OCI-LY1 (cell line): ENCODE results near the gene SNED1.

Experiments used
- H2AFZ ChIP-seq: fragments of 200-600 bp; sonication (generic), shearing (Covaris generic); 2 replicates; pipeline ENCODE4 v1.6.0; 2014; ENCODE audit warnings: antibody characterized with exemption, mild to moderate bottlenecking, low read length
- H3F3A ChIP-seq: fragments of 200-600 bp; sonication (generic), shearing (Covaris generic); 2 replicates; pipeline ENCODE4 v1.6.0; 2014; ENCODE audit warnings: mild to moderate bottlenecking, antibody characterized with exemption, low read length, moderate library complexity; ENCODE audit not compliant: insufficient read depth
- H3K27ac ChIP-seq: fragments of 200-600 bp; sonication (generic); 2 replicates; pipeline ENCODE4 v1.5.1; 2014; ENCODE audit warnings: low read length, mixed run types, mild to moderate bottlenecking, low read depth; ENCODE audit not compliant: poor library complexity, severe bottlenecking
- H3K27me3 ChIP-seq: fragments of 200-600 bp; sonication (generic); 2 replicates; pipeline ENCODE4 v1.6.0; 2014; ENCODE audit warnings: antibody characterized with exemption, mild to moderate bottlenecking, low read length, moderate library complexity; ENCODE audit not compliant: insufficient read depth
- H3K36me3 ChIP-seq: fragments of 200-600 bp; sonication (generic); 2 replicates; pipeline ENCODE4 v1.6.1; 2014; ENCODE audit warnings: mild to moderate bottlenecking, antibody characterized with exemption, low read length, moderate library complexity, mixed read lengths; ENCODE audit not compliant: insufficient read depth
- H3K4me1 ChIP-seq: fragments of 200-600 bp; sonication (generic); 2 replicates; pipeline ENCODE4 v1.5.1; 2014; ENCODE audit warnings: mild to moderate bottlenecking, low read length, moderate library complexity; ENCODE audit not compliant: insufficient read depth, severe bottlenecking
- H3K4me2 ChIP-seq: fragments of 200-600 bp; sonication (generic), shearing (Covaris generic); 2 replicates; pipeline ENCODE4 v1.6.1; 2014; ENCODE audit warnings: low read length
- H3K4me3 ChIP-seq: fragments of 200-600 bp; sonication (generic); 2 replicates; pipeline ENCODE4 v1.5.1; 2014; ENCODE audit warnings: low read length, low read depth, mild to moderate bottlenecking, mixed read lengths; ENCODE audit not compliant: poor library complexity, severe bottlenecking
- H3K79me2 ChIP-seq: fragments of 200-600 bp; shearing (Covaris generic); 2 replicates; pipeline ENCODE4 v1.6.1; 2016; ENCODE audit warnings: mixed run types, low read length, mixed read lengths; ENCODE audit not compliant: insufficient read depth
- H3K9ac ChIP-seq: fragments of 200-600 bp; sonication (generic), shearing (Covaris generic); 2 replicates; pipeline ENCODE4 v1.6.1; 2014; ENCODE audit warnings: mild to moderate bottlenecking, low read length, mixed read lengths
- H3K9me2 ChIP-seq: fragments of 200-600 bp; sonication (generic), shearing (Covaris generic); 2 replicates; pipeline ENCODE4 v1.6.1; 2014; ENCODE audit warnings: low read depth, mild to moderate bottlenecking, low read length, mixed read lengths
- H3K9me3 ChIP-seq: fragments of 200-600 bp; shearing (Covaris generic); 2 replicates; pipeline ENCODE4 v1.6.1; 2014; ENCODE audit warnings: low read length, mixed read lengths
- H4K20me1 ChIP-seq: fragments of 200-600 bp; sonication (generic), shearing (Covaris generic); 2 replicates; pipeline ENCODE4 v1.6.0; 2016; ENCODE audit warnings: mild to moderate bottlenecking, low read length; ENCODE audit not compliant: insufficient read depth
- EZH2 ChIP-seq: fragments of 200-600 bp; sonication (generic), shearing (Covaris generic); IDR thresholded peaks from 2 replicates; pipeline ENCODE4 v1.8.0; 2017; ENCODE audit warnings: borderline replicate concordance, mixed run types, mild to moderate bottlenecking, antibody characterized with exemption, low read length, moderate library complexity, mixed read lengths
- TF ChIP-seq, protein P1 (sequence below): fragments of 200-600 bp; sonication (generic), shearing (Covaris generic); IDR thresholded peaks from 2 replicates; pipeline ENCODE4 v1.5.1; 2017; ENCODE audit warnings: mild to moderate bottlenecking, antibody characterized with exemption, low read length, moderate library complexity, mixed read lengths

The SNED1 gene

DNA sequence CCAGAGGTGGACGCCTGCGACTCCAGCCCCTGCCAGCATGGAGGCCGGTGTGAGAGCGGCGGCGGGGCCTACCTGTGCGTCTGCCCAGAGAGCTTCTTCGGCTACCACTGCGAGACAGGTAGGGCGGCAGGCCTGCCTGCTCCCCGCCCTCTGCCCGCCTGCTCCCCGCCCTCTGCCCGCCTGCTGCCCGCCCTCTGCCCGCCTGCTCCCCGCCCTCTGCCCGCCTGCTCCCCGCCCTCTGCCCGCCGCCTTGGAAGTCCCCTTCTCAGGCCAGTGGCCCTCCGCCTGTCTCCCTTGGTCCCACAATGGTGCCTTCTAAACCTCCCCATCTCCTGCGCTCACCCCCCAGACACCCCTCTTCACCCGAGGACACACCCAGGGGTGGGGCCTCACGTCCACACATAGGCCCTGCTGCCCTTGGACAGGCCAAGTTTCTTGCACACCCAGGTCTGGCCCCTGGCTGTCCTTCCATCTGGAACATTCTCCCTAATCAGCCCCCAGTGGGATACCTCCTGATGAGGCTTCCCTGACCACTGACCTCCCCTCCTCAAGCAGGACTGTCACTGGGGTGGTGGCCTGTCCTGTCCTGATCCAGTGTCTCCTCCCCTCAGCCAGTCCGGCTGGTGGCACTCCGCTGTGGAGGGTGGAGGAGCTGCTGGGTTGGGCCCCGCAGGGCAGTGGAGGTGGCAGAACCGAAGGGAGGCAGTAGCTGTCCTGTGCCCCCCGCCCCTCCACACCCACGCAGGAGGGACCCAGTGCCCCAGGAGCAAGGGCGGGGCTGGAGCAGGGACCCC is 65.8 kb downstream of the SNED1 start:
- Histone ChIP-seq H3K4me3 (no peak overlapping the region), H3K4me1 (no peaks in the 10 kb centered on the region), H3K9ac (no peak overlapping the region)

DNA sequence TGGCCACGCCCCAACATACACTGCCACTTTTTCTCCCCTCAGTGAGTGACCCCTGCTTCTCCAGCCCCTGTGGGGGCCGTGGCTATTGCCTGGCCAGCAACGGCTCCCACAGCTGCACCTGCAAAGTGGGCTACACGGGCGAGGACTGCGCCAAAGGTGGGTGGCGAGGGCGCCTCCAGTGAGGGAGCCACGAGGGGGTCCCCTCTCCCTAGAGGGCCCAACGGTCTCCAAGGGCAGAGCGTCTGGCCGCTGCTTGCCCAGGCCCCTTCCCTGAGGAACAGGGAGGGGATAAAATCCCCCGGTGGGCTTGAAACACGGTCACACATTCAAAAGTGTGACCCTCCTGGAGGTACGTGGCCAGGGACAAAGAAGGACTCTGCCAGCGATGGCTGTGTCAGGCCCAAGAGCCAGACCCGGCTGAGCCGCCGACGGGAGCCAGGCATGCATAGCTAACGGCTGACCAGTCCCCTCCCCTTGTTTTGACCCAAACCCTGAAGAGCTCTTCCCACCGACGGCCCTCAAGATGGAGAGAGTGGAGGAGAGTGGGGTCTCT is 66.5 kb downstream of the SNED1 start:
- no peaks in the 10 kb centered on the region for H3K27me3 ChIP-seq

More for the DNA sequence above, 65.8 kb downstream of the SNED1 start:
- Histone ChIP-seq H3K27me3 (no peaks in the 10 kb centered on the region), H4K20me1 (no peaks in the 10 kb centered on the region), H3K9me2 (no peaks in the 10 kb centered on the region), H3K4me2 (peak overlapping the region; percentile 22; the same call in 1 of the 2 replicates), H3K27ac (no peak overlapping the region), H3K9me3 (no peaks in the 10 kb centered on the region), H2AFZ (no peak overlapping the region), H3F3A (0 out of 2 replicates have a peak, but pooled peaks cover 4% of the 10 kb centered on the region), H3K79me2 (no peaks in the 10 kb centered on the region), H3K36me3 (no peaks in the 10 kb centered on the region)
- TF ChIP-seq, protein P1, sequence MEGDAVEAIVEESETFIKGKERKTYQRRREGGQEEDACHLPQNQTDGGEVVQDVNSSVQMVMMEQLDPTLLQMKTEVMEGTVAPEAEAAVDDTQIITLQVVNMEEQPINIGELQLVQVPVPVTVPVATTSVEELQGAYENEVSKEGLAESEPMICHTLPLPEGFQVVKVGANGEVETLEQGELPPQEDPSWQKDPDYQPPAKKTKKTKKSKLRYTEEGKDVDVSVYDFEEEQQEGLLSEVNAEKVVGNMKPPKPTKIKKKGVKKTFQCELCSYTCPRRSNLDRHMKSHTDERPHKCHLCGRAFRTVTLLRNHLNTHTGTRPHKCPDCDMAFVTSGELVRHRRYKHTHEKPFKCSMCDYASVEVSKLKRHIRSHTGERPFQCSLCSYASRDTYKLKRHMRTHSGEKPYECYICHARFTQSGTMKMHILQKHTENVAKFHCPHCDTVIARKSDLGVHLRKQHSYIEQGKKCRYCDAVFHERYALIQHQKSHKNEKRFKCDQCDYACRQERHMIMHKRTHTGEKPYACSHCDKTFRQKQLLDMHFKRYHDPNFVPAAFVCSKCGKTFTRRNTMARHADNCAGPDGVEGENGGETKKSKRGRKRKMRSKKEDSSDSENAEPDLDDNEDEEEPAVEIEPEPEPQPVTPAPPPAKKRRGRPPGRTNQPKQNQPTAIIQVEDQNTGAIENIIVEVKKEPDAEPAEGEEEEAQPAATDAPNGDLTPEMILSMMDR = no peak
- TF ChIP-seq EZH2 = no peak

DNA sequence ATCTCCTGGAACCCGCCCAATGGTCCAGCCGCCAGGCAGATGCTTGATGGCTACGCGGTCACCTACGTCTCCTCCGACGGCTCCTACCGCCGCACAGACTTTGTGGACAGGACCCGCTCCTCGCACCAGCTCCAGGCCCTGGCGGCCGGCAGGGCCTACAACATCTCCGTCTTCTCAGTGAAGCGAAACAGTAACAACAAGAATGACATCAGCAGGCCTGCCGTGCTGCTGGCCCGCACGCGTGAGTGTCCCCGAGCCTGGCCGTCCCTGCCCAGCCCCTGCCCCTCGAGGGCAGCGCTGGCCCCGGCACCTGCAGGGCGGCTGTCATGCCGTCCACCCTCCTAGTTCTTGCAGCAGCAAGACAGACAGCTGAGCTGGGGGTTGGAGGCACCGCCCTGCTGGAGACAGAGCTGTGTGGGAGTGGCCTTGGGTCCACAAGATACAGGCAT is 67.0 kb downstream of the SNED1 start:
- no peak overlapping the region for H3K27ac ChIP-seq
- no peaks in the 10 kb centered on the region for H3K36me3 ChIP-seq
- no peaks in the 10 kb centered on the region for H3K9me2 ChIP-seq
- no peak overlapping the region for H2AFZ ChIP-seq
- H3F3A ChIP-seq = 0 out of 2 replicates have a peak, but pooled peaks cover 4% of the 10 kb centered on the region
- no peaks in the 10 kb centered on the region for H3K9me3 ChIP-seq
- H3K4me1 ChIP-seq = no peaks in the 10 kb centered on the region
- no peaks in the 10 kb centered on the region for H4K20me1 ChIP-seq
- H3K4me3 ChIP-seq = no peak overlapping the region
- H3K27me3 ChIP-seq = no peaks in the 10 kb centered on the region
- H3K79me2 ChIP-seq = no peaks in the 10 kb centered on the region
- TF ChIP-seq EZH2 = no peak
- no peak overlapping the region for H3K4me2 ChIP-seq
- no peak overlapping the region for H3K9ac ChIP-seq

More for the DNA sequence above, 66.5 kb downstream of the SNED1 start:
- H3K9me2 ChIP-seq = no peaks in the 10 kb centered on the region
- no peaks in the 10 kb centered on the region for H3K36me3 ChIP-seq
- TF ChIP-seq, protein P1 = no peak
- no peak for TF ChIP-seq EZH2
- no peak overlapping the region for H3K4me3 ChIP-seq
- 0 out of 2 replicates have a peak, but pooled peaks cover 4% of the 10 kb centered on the region for H3F3A ChIP-seq
- no peaks in the 10 kb centered on the region for H3K9me3 ChIP-seq
- no peaks in the 10 kb centered on the region for H3K4me1 ChIP-seq
- no peak overlapping the region for H2AFZ ChIP-seq
- no peak overlapping the region for H3K4me2 ChIP-seq
- no peaks in the 10 kb centered on the region for H4K20me1 ChIP-seq
- H3K9ac ChIP-seq = no peak overlapping the region
- H3K27ac ChIP-seq = no peak overlapping the region
- H3K79me2 ChIP-seq = no peaks in the 10 kb centered on the region
